ENCODE results near the gene RS1.
A peak's percentile ranks its signal among the peaks of the same experiment; 100 is the strongest.

Gene RS1

DNA sequence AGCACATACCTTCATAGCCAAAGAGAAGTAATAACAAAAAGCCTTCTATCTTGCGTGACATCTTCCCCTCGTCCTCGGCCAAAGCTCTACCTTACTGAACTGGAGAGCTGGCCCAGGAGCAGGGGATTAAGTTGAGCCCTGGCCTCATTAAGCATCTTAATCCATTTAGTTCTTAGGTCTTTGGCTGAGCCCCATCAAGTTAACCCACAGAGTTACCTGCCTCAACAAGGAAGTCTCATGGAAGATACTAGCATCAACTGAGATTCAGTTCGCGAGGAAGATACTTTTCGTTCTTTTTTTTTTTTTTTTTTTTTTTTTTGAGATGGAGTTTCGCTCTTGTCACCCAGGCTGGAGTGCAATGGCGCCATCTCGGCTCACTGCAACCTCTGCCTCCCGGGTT lies at the start of gene RS1:
Gene RS1 (minus strand): TSS at position 101 of the 400 bp plus-strand sequence. CDS start 40 bp downstream, at position 61.
- DNase-seq = no peak

DNA sequence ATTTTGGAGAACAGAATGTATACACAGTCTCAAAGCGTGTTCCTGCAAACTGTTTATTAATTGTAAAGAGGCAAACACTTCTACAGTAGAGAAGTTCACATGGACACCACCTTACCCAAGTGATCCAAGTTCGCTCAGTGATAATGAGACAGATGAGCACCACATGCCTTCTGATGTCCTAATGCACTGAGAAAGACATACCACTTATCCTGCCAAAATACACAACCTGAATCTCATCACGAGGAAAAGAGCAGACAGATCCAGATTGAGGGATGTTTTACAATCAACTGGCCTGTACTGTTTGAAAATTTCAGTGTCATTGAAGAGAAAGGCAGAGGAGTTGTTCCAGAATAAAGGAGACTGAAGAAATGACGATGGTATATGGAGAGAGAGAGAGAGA lies 47.9 kb upstream of the RS1 start:
- DNase-seq = no peak

DNA sequence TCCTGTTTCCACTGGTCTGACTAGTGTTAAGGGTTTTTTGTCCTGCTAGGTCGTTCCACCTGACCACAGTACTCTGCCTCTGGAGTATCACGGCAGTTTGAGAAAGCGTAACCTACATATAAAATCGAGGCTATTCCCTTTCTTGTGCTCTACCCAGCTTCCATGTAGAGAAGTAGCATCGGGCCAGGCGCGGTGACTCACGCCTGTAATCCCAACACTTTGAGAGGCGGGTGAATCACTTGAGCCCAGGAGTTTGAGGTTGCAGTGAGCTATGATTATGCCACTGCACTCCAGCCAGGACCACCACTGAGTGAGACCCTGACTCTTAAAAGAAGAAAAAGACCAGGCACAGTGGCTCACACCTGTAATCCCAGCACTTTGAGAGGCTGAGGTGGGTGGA lies 43.0 kb upstream of the RS1 start:
- DNase-seq = no peak

DNA sequence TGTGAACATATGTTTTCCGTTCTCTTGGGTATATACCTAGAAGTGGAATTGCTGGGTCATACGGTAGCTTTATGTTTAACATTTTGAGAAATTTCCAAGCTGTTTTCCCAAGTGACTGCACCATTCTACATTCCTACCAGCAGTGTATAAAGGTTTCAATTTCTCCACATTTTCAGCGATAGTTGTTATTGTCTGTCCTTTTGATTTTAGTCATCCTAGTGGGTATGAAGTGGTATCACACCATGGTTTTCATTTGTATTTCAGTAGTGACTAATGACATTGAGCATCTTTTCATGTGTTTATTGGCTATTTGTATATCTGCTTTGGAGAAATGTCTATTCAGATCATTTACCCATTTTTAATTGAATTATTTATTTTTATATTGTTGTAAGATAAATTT lies 37.9 kb upstream of the RS1 start:
- no peak for DNase-seq

DNA sequence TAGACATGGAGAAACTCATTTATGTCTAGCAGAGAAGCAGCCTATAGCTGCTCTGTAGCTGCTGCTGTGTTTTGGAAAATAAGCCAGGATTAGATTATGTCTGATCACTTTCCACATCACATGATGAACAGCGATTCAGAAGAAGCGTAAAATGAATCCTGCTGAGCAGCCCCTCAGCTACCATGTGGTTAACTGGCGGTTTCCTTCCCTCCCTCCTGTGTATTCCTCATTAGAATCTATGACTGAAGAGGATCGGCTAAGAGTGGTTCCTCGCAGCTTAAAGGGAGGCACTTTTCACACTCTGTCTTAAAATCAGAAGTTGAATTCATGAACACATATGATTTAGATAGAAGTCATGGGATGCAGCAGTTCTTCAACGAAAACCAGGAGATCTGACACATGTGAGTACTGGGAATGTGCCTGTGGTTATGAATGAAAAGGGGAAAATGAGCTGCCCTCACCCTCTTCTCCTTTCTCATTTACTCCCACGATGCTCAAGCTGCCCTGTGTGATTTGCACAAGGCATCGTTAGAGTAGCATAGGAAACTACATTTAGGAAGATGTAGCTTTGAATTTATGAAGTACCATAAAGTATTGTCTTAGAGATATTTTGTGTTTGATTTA lies 35.6 kb upstream of the RS1 start, which contains the start of gene PPEF1:
Gene PPEF1 (plus strand): TSS at position 220 of the 624 bp plus-strand sequence. CDS start 136 bp downstream, at position 356.
- no peak for DNase-seq

DNA sequence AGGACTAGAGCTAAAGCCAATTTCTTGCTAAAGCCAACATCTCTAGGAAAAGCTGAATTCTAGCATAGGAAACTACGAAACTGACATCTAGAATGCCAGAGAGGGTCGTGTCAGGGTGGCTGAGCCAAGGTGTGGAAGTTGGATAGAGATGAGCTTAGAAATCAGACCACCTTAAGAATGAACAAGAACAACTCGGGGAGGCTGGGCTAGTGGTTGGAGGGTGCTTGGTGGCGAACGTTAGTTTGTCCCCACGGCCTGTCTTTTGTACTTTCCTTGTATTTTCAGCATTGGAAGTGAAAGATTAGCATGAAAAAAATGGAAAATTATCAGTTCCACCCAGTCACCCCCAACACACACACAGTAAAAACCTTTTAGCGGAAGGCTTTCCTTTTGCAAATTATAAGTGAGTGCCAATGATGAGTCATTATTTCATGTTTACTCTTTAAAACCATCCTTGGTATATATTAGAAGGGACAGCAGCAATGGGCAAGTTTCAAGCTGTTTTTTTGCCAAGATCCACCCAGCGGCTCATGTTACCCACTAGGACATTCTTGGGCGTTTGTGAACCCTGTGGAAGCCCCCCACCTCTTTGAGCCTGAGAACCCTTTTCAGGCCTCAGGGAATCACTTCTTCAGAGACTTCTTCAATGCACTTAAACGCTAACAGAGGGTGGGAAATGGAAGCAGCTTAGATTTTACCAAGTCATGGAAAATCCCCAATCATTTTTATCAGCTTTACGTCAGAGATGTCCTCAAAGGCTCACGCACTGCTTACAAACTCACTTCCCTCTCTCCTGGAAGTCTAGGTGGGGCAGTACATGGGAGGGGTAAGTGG lies 30.7 kb upstream of the RS1 start:
- no peak for DNase-seq

DNA sequence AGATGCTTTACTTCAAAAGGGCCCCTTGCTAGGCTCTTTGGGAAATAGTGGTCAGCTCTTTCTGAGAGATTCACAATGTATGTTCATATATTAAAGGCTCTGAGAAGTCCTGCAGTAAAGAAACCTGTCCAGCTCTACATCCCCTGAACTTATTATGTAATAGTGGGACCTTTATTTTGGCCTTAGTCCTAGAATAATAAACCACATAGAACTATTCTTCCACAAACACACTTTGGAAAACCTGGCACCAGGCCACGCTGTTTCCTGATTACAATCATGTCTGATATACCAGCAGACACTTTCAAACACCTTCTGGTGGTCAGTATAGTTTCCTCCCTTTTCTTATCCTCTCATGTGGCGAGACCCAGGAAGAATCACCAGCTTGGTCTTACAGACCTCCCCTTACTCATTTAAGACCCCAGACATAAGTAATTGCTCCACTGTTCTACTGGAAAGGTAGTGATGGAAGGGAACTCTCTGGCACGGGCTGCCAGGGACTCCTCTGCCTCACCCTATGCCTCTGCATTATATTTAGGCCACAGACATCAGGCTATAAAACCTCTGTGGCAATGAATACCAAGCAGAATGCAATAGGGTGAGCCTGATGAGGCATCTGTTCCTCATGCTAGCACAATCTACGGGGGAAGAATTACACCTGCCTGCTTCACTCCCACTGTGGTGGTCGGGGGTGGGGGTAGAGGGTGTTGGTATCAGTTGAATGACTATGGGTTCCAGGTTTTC lies 29.9 kb upstream of the RS1 start:
- no peak for DNase-seq

DNA sequence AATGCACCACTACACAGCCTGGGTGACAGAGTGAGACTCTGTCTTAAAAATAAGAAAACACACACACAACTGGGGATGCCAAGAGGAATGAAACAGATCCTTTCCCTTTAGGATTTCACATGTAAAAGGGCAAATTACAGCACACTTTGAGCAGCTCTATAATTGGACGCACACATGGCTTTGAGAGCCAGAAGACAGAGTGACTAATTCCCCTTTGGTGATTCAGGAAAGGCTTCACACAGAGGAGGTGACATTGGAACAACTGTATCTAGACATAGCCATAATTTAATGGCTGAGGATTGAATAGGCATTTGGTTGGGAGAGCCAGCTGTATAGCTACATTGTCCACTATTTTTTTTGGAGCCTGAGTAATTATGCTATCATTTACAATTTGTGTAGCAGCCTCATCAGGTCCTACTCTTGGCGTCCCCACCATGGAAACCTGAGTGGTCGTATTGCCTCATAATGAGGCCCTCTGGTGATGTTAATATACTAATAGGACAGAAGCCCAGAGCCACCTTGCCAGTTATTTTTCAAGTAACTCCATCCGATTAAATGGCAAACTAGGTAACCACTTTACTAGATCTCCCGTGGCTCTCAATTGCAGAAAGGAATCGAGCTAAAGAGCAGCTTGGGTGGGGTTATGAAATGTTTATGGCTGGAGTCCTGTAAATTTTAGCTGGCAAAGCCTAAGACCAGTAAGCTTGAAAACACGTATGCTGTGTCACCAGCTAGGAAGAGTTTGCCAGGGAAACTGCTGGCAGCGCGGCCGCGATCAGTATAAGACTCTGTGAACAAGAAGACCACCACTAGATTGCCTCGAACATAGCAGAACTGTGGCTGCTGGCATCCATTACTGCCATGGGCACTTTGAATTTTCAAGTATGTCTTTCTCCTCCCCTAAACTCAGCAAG lies 27.1 kb upstream of the RS1 start:
- DNase-seq = no peak

DNA sequence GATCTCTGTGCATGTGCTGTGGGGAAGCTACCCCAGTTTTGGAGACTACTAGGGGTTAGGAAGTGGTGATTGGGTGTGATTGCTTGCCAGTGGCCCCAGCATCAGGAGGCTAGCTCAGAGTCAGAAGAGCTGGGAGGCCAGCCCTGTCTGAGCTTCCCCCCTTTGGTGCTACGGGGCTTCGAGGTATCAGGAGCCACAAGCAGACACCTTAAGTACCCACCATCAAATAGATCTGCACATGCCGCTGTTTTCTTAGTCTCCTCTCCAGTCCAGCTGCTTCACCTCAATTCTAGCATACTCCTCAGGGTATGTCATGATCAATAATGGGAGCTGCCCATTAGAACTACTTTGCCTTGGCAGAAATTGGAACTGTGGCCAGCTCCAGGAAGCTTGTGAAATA lies 24.7 kb upstream of the RS1 start:
- no peak for DNase-seq

DNA sequence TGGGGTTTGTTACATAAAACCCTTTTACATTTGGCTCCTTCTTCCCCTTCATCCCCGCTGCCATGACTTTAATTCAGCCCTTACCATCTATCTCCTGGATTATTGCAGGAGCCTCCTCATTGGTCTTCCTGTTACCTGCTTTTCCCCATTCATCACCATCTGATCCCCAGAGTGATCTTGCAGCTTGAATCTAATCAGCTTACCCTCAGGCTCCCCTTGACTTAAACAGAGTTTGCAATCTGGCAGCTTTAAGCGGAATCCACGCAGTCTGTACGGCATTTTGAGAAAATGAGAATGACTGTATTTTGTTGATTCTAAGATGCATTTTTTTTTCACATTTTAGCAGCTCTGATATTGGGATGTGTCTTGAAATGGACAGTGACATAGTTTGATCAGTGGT lies 20.6 kb upstream of the RS1 start:
- DNase-seq = no peak

DNA sequence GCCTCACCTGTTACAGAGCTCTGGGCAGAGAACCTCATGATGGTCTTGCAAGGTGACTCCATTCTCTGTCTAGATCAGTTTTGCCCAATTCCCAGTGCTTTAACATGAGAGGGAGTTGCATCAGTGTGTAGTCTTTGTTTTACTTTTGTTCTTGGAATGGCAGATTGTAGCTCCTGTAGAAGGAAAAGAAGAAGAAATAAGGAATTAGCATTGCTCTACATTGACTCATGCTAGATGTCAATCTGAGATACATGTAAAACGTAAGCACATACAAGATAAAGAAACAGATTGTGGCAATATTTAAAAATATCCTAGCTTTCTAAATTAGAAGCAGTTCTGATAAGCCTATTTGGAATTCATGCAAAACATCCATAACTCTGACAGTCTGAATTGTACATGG lies 19.5 kb upstream of the RS1 start:
- no peak for DNase-seq

DNA sequence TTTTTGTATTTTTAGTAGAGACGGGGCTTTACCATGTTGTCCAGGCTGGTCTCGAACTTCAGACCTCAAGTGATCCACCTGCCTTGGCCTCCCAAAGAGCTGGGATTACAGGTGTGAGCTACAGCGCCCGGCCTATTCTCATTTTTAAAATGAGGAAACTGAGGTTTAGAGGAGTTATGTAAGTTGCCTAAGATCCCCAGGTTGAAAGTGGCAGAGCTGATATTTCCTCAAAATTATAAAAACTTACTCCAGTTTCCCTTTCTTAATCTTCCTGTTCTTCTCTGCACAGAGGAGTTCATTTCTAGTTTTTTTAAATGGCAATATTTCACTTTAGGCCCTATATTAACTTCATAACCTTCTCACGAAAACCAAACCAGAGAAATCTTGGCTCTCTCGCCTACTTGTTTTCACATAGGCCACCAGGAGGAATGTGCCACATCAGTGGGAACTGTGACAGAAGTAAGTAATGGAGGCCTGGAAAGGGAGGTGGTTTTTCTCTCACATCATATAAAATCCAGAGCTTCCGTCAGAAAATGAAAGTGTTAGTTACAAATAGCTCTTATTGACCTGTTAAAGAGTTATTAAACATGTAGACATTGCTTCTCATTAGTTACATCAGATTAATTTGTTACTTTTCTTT lies 16.1 kb upstream of the RS1 start:
- DNase-seq = no peak

DNA sequence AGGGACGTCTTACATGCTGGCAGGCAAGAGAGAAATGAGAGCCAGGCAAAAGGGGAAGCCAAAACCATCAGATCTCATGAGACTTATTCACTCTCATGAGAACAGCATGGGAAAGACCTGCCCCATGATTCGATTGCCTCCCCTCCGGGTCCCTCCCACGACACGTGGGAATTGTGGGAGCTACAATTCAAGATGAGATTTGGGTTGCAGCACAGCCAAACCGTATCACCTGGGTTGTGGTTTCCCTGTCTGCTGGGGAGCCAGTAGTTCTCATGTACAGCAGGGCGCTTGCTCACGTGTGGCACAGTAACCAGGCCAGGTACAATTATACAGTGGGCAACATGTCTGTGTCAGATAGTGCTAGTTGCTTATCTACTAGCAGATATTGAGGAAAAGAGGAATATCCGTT lies 11.1 kb upstream of the RS1 start:
- DNase-seq = no peak

DNA sequence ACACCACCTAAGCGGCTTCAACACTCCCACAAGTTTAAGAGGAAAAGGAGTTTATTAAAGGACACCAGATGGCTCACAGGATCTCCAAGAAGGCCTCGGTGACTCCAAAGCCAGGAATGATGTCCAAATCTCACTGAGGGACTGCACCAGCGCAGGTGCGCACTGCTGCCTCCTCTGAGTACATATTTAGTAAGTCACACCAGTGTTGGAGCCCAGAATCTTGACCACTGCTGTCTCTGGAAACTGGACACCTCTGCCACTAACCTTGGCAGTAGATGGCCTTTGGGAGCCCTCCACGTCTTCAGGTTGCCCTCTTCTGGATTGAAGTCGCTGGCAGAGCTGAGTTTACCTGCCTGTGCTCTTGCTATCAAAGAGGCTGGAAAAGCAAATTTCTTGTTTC lies 10.1 kb upstream of the RS1 start:
- no peak for DNase-seq

DNA sequence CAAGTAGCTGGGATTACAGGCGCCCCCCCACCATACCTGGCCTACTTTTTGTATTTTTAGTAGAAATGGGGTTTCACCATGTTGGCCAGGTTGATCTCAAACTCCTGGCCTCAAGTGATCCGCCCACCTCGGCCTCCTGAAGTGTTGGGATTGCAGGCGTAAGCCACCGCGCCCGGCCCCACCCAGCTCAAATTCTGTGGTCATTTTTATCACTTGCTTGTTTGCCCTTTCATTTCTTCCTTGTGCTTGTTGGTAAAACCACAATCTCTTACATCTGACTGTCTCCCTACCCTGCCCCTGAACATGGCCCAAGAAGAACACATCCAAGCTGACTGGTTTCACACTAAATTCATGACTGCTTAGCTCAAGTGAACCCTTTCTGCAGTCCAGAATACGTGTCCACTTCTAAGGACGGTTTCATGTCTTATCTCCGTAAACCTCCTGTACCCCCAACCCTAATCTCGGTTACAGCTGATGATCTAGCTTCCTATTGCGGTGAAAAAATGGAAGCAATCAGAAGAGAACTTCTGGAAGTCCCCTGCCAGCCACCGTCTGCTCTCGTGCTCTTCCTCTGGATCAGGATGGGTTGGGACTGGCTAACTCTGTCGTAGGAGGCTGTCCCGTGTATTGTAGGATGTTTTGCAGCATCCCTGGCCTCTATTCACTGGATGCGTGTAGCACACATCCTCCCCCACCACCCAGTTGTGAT lies 5.4 kb upstream of the RS1 start:
- DNase-seq = peak; percentile 34

DNA sequence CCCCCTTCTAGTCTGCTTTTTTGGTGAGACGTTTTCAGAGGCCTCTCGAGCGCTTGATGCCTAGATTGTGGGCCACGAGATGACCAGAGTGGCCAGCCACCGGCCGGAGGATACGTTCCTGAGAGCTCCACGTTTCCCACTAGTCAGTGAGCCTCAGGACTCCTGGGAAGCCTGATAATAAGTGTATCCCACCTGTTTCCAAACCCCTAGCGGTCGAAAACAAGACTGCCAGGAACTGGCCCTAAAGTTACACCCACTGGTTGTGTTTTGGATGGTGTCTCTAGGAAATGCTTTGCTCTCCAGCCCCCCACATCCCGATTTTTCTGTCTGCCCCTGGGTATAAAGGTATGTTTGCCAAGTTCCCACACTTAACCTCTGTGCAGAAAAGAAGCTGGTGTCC lies 4.6 kb upstream of the RS1 start:
- no peak for DNase-seq

DNA sequence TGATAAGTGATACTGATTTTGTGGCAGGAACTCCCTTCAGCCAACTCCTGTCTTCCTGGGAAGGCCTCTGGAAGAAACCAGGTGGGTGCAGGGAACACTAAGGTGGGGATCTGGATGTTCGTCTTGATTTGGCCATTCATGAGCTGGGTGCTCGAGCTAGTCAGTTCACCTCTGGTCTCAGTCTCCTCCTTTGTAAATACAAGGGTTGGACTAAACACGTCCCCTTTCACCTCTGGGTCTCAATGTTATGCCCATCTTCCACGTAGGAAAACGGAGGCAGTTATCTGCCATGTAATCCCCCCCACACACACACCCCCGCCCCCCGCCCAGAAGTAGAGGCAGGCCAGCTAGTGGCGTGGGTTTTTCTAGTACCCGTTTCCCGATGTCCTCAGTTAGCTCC lies 4.1 kb upstream of the RS1 start:
- DNase-seq = no peak

DNA sequence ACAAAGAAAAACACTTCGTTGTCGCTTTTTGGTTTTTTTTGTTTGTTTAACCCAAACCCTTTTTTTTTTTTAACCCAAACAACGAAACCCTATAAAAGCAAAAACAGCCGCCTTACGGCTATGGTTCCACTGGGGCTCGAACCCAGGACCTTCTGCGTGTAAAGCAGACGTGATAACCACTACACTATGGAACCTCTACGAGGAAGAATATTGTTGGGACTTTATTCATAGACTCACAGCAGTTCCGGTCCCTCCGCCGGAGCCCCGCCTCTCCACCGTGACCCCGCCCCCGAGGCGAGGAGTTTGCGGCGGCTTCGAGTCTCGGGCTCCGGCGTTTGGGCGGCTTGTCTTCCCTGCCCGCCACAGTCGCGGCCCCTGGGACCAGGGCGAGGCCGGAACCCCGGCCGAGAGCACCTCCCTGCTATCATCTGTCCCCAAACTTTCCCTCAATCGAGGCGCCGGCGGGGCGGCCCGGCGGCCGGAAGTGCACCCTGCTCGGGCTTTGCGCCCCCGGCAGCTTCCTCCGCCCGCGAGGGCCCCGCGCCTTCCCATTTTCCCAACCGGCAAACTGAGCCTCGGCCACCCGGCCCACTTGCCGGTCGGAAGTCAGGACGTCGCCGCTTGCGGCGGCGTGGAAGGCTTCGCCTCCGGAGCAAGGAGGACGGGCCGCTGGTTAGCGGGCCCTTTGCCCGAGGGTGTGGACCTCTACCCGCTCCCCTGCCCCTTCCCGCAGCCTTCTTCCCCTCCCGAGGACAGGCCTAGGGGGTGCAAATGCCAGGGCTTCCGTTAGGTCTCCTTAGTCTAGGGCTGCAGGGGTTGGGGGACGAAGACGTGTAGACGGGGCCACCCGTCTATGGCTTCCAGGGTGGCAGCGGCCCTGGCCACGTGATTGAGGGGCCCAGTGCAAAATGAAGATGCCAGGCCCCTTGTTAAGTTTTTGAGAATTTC lies 3.2 kb upstream of the RS1 start:
- peak; percentile 19 for DNase-seq

DNA sequence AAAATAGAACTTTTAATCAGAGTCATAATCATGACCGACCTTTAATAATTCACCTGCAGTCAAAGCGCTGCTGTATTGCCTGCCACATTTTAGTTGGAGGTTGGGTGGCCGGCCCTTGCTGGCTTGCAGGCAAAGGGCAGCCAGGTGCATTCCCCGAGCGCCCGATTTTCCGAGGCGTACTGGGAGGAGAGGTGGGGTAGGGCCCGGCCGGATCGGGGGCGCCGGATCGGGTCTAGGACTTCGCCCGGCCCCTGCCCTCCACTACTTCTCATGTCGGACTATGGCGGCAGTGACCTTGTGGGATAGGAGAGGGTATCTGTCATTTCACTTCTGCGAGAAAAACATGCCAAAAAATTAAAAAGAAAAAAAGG lies 2.5 kb upstream of the RS1 start:
- no peak for DNase-seq

DNA sequence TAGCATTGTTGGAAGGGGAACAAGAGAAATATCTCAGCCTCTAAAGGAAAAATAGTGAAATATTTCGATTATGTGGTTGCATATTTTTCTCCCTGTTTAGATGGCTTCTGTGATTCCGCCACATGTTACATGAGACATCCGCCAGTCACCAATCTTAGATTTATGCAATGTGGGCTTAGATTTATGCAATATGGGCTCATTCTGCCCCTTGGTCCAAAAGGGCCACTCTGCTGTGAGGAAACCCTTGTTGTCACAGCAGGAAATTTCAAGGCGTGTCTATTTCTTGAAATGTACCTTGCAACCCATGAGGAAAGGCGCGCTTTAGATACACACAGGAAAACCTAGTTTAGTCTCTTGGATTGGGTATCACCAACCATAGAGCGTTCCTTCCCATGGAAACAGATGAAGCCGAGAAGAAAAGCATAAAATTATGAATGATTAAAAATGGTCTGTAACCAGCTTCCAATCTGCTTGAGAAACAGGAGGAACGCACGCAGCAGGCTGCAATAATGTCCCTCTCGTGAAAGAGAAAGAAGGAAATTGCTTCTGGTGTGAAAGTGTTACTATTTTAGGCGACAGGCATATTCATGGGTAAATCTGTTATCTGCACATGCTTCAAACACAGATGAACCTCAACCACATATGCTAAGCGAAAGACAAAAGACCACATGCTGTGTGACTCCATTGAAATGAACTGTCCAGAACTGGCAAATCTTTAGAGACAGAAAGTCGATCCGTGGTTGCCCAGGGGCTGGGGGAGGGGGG lies 3.7 kb downstream of the RS1 start:
- DNase-seq = no peak
